Stomach (tissue), 9 donors: ENCODE results near the gene COL5A1. TPM values are rescaled to one million over a fixed set of nuclear protein-coding genes. Genes with fewer than 3 reads are reported as not detected.

Experiments
- DNase-seq, 2 donors: peaks; one replicate each; pipeline versions ENCODE4 v3.0.0 to v3.0.0-alpha.2; 2013 to 2019
- H3K27ac ChIP-seq, 5 donors: fragments of 200-600 bp in 4 of 5; sonication (generic) in 4 of 5; one replicate each; pipeline ENCODE4 v1.5.1; 2013 to 2019; ENCODE audit warnings: mild to moderate bottlenecking in 1 of 5, moderate library complexity in 1 of 5
- H3K27me3 ChIP-seq, 3 donors: fragments of 200-600 bp; sonication (generic); one replicate each; pipeline ENCODE4 v1.5.1; 2017 to 2019; ENCODE audit warnings: mixed run types in 1 of 3
- H3K36me3 ChIP-seq, 4 donors: fragments of 200-600 bp; sonication (generic); 1 replicate in 3 of 4; 2 replicates in 1 of 4; pipeline ENCODE4 v1.5.1; 2016 to 2019
- H3K4me1 ChIP-seq, 4 donors: fragments of 200-600 bp; sonication (generic); one replicate each; pipeline ENCODE4 v1.5.1; 2016 to 2019
- H3K4me3 ChIP-seq, 4 donors: fragments of 200-600 bp; sonication (generic) in 3 of 4; one replicate each; pipeline ENCODE4 v1.5.1; 2016 to 2019; ENCODE audit warnings: mild to moderate bottlenecking in 1 of 4
- H3K9me3 ChIP-seq, 4 donors: fragments of 200-600 bp; sonication (generic); one replicate each; pipeline ENCODE4 v1.5.1; 2016 to 2019
- EP300 ChIP-seq: sonication (generic); formaldehyde crosslinking; IDR thresholded peaks from one replicate; pipeline ENCODE4 v1.6.1; 2017; ENCODE audit warnings: antibody characterized with exemption
- POLR2A ChIP-seq, 4 donors: fragments of 450-650 bp; IDR thresholded peaks; one replicate each; pipeline ENCODE4 v1.6.1; 2016; ENCODE audit warnings: antibody characterized with exemption in 4 of 4, control low read depth in 2 of 4, mild to moderate bottlenecking in 1 of 4, moderate library complexity in 1 of 4
- POLR2AphosphoS5 ChIP-seq, 3 donors: sonication (generic); formaldehyde crosslinking; IDR thresholded peaks; one replicate each; pipeline ENCODE4 v1.6.1; 2016; ENCODE audit warnings: antibody characterized with exemption in 3 of 3
- WGBS, 5 donors: extraction: QIAGEN DNeasy Blood & Tissue Kit in 3 of 5; methylation state at CpG; one replicate each; pipeline versions ENCODE4 v1.1.5 to v1.1.7; 2013 to 2018; 5-methylcytosine and 5-hydroxymethylcytosine counted together
- intact Hi-C: fragments of 100-400 bp; cut with DNase I; formaldehyde crosslinking; loops from one replicate; pipeline ENCODE4 v1.15.1; 2023; ENCODE audit warnings: low total_unique reads
- polyA plus RNA-seq, 3 donors: library from polyadenylated mRNA; stranded (reverse); fragments of 200-250 nt; gene quantifications; one replicate each; pipeline ENCODE4 v1.2.3, GENCODE V29; 2013
- total RNA-seq, 5 donors: library from RNA; depleted of rRNA; stranded (reverse); fragments of >200 nt; gene quantifications; one replicate each; pipeline versions ENCODE4 v1.1.0 to v1.2.3, GENCODE V29; 2014 to 2016
- TF ChIP-seq, protein P1 (sequence below), 7 experiments: fragments of 450-650 bp in 4 of 7; fragments of 200-600 bp in 3 of 7; sonication (generic) in 3 of 7; IDR thresholded peaks; one replicate each; pipeline ENCODE4 v1.5.1; 2016 to 2019; ENCODE audit warnings: antibody characterized with exemption in 7 of 7, control low read depth in 2 of 7, mild to moderate bottlenecking in 1 of 7
- donor health status: healthy with polysubstance abuse.
- donor health status: Bipolar disorder and iron deficiency.
- donor health status: healthy.

COL5A1 gene
- total and polyA plus RNA-seq, 8 donors = 7.3 to 205 (median 26.4) TPM

DNA sequence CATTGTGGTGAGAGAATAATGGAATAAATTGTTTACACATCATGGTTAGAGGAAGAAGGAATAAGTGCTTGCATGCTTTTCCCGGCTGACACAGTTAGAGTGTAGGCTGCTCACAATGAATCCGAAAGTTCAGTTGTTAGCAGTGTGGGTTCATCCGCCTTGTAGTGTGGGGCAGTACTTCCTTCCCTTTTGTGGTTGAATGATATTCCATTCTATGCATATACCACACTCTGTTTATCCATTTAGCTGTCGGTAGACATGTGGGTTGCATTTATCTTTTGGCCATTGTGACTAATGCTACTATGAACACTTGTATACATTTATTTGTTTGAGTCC is 84.0 kb downstream of the COL5A1 start:
- Histone ChIP-seq H3K4me3 (no peak overlapping the region), H3K4me1 (peaks cover 0 to 52% (median 35%) of the 10 kb centered on the region in 4 donors), H3K27ac (peak overlapping the region in 1 of 5 donors; percentile 70), H3K36me3 (peaks cover 0 to 17% (median 6%) of the 10 kb centered on the region in 4 donors), H3K27me3 (peaks cover 0 to 9% (median 0%) of the 10 kb centered on the region in 3 donors), H3K9me3 (no peaks in the 10 kb centered on the region)
- DNase-seq = peak in 1 of 2 donors; percentile 41
- intact Hi-C loops = no loop called here
- TF ChIP-seq EP300 (no peak), POLR2AphosphoS5 (IDR thresholded peaks at IDR 0.05) (no peak), POLR2A (IDR thresholded peaks at IDR 0.05) (no peak)
- TF ChIP-seq, protein P1, sequence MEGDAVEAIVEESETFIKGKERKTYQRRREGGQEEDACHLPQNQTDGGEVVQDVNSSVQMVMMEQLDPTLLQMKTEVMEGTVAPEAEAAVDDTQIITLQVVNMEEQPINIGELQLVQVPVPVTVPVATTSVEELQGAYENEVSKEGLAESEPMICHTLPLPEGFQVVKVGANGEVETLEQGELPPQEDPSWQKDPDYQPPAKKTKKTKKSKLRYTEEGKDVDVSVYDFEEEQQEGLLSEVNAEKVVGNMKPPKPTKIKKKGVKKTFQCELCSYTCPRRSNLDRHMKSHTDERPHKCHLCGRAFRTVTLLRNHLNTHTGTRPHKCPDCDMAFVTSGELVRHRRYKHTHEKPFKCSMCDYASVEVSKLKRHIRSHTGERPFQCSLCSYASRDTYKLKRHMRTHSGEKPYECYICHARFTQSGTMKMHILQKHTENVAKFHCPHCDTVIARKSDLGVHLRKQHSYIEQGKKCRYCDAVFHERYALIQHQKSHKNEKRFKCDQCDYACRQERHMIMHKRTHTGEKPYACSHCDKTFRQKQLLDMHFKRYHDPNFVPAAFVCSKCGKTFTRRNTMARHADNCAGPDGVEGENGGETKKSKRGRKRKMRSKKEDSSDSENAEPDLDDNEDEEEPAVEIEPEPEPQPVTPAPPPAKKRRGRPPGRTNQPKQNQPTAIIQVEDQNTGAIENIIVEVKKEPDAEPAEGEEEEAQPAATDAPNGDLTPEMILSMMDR (IDR thresholded peaks at IDR 0.05) = no peak
- 20 to 50% (median 40%) methylated on average over 4 of the region's 4 CpGs for WGBS, 5 donors

DNA sequence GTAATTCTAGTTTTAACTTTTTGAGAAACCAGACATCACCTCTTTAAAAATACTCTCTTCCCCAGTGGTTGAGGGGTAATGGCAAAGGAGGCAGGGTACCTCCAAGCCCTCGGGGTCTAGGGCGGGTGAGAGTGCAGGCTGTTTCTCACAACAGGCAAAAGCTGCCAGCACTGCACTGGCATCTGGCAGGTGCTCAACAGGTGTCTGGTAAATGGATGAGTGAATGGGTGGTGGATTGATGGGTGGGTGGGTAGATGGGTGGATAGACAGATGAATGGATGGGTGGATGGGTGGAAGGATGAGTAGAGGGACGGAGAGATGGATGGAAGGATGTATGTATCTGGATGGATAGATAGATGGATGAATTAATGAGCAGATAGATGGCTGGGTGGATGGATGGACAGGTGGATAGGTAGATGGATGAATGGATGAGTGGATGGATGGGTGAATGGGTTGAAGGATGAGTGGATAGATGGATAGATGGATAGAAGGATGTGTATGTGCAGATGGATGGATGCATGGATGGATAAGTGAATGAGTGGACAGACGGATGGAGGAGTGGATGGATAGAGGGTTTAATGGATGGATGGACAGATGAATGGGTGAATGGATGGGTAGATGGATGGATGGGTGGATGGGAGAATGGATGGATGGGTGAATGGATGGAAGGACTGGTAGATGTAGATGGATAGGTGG is 84.6 kb downstream of the COL5A1 start:
- Histone ChIP-seq H3K4me3 (no peak overlapping the region), H3K27me3 (peaks cover 0 to 9% (median 0%) of the 10 kb centered on the region in 3 donors), H3K4me1 (peaks cover 5 to 57% (median 41%) of the 10 kb centered on the region in 4 donors), H3K27ac (no peak overlapping the region), H3K9me3 (no peaks in the 10 kb centered on the region), H3K36me3 (peaks cover 0 to 19% (median 6%) of the 10 kb centered on the region in 4 donors)
- intact Hi-C loops = no loop called here
- WGBS, 5 donors = 76 to 88% (median 80%) methylated on average over 4 of the region's 4 CpGs
- TF ChIP-seq POLR2AphosphoS5 (IDR thresholded peaks at IDR 0.05) (no peak), EP300 (no peak), POLR2A (IDR thresholded peaks at IDR 0.05) (no peak)
- TF ChIP-seq, protein P1 (IDR thresholded peaks at IDR 0.05) = no peak
- no peak for DNase-seq

DNA sequence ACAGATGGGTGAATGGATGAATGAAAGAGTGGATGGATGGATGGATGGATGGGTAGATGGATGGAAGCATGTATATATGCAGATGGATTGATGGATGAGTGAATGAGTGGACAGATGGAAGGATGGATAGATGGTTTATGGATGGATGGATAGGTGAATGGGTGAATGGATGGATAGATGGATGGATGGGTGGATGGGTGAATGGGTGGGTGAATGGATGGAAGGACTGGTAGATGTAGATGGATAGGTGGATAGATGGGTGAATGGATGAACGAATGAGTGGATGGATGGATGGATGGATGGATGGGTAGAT is 85.1 kb downstream of the COL5A1 start:
- WGBS, 5 donors = 73 to 85% (median 79%) methylated on average over 1 of the region's 1 CpG
- no peak for TF ChIP-seq EP300
- no peak for TF ChIP-seq POLR2A (IDR thresholded peaks at IDR 0.05)
- TF ChIP-seq, protein P1 (IDR thresholded peaks at IDR 0.05) = no peak
- TF ChIP-seq POLR2AphosphoS5 (IDR thresholded peaks at IDR 0.05) = no peak

DNA sequence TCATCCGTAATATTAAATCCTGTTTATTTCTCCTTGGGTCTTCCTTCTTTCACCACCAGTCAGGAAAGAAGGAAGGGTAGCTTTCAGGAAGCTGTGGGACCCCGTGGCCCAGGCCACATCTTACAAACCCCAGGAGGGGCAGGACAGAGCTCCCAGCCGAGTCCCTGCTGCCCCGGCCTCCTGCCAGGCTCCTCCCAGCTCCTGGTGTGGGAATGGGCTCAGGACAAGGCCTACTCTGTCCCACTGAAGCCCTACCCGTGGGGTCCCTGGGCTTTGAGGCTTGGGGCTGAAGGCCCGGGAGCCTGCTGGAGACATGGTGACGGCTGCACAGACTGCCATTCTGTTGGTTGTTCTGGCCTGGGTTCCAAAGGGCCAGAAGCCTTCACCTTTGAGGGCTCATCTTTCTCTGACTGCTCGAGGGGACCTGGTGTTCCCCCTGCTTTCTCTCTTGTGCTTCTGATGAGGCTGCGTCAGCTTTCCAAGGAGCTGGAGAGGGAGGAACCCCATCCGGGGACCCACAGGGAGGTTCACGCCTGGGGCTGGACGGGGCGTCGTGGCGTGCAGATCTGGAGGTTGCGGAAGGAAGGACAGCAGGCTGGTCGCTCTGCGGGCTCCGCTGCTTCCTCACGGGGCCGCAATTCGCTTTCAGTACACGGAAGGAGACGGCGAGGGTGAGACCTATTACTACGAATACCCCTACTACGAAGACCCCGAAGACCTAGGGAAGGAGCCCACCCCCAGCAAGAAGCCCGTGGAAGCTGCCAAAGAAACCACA is 86.6 kb downstream of the COL5A1 start:
- intact Hi-C loops = no loop called here
- DNase-seq = no peak
- Histone ChIP-seq H3K27me3 (peaks cover 0 to 3% (median 0%) of the 10 kb centered on the region in 3 donors), H3K4me1 (peaks cover 13 to 64% (median 47%) of the 10 kb centered on the region in 4 donors), H3K27ac (peak overlapping the region in 3 of 5 donors; percentile 1 to 64 (median 27)), H3K9me3 (no peaks in the 10 kb centered on the region), H3K36me3 (peaks cover 0 to 22% (median 6%) of the 10 kb centered on the region in 4 donors), H3K4me3 (no peak overlapping the region)
- TF ChIP-seq POLR2AphosphoS5 (IDR thresholded peaks at IDR 0.05) = no peak
- TF ChIP-seq, protein P1 (IDR thresholded peaks at IDR 0.05) = no peak
- TF ChIP-seq POLR2A (IDR thresholded peaks at IDR 0.05) = no peak
- TF ChIP-seq EP300 = no peak
- 80 to 83% (median 81%) methylated on average over 22 to 29 of the region's 29 CpGs for WGBS, 5 donors

More for the DNA sequence above, 85.1 kb downstream of the COL5A1 start:
- Histone ChIP-seq H3K27me3 (peaks cover 0 to 9% (median 0%) of the 10 kb centered on the region in 3 donors), H3K36me3 (peaks cover 0 to 22% (median 6%) of the 10 kb centered on the region in 4 donors), H3K27ac (no peak overlapping the region), H3K9me3 (no peaks in the 10 kb centered on the region), H3K4me1 (peaks cover 8 to 62% (median 43%) of the 10 kb centered on the region in 4 donors), H3K4me3 (no peak overlapping the region)
- intact Hi-C loops = no loop called here
- no peak for DNase-seq
